ENCODE measurements around the gene AMBN.
"Not testable (repeated sequence)": the region's sequence is repeated elsewhere in the genome, so short reads cannot be mapped to it uniquely, and the experiment has no call there.

Gene AMBN

GRCh38 chr4:70634482-70634881, 42.4 kb downstream of the AMBN start:
- TF ChIP-seq SPI1 (IDR thresholded peaks at IDR 0.05; ENCODE audit: borderline replicate concordance, low read depth): no peak
- TF ChIP-seq REST (IDR thresholded peaks at IDR 0.05; ENCODE audit: insufficient replicate concordance, low read depth): no peak
- no peak for TF ChIP-seq CTCF (IDR thresholded peaks at IDR 0.05; ENCODE audit: insufficient read depth, low read length)
- no peak for TF ChIP-seq GABPA (IDR thresholded peaks at IDR 0.05; ENCODE audit: low read depth)
- TF ChIP-seq POLR2AphosphoS5 (IDR thresholded peaks at IDR 0.05; ENCODE audit: low read depth): no peak
- H3K27me3 ChIP-seq (ENCODE audit: insufficient read depth, poor library complexity, severe bottlenecking): no peaks in the 10 kb centered on the region
- DNase-seq (ENCODE audit: low read depth in 1 of 2, low spot score in 1 of 2): no peak
- no peak overlapping the region for H3K27ac ChIP-seq (replicated peaks)
- no peak overlapping the region for H3K4me3 ChIP-seq (replicated peaks; ENCODE audit: insufficient read depth, low read length)

DNA sequence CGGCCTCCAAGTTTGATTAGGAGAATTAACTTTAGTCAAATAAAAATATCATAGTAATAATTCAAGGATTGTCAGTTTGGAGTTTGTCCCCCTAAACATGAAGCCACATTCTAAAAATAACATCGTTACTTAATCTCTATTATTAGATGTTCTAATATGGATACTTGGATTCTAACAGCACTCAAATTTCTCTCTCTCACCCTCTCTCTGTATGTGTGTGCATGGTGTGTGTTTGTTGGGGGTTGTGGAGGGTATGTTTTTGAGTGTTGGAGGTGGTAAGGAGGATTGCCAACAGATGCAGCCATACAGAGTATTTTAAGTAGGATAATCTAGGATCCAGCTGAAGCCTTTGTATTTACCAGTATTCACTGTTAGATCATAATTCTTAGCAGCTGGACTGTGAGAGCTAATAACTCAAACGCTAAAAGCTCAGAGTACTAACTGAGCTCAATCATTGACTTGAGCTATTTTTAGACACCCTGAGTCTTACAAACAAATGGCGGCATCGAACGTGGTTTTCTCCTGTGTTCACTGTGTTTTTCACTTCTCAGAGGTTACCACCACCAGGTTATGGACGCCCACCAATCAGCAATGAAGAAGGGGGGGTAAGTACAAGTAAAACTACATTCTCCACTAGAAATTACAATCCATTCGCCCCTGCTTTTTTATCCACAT, 45.3 kb downstream of the AMBN start:
- H3K27ac ChIP-seq (replicated peaks): no peak overlapping the region
- TF ChIP-seq GABPA (IDR thresholded peaks at IDR 0.05; ENCODE audit: low read depth) (no peak), REST (IDR thresholded peaks at IDR 0.05; ENCODE audit: insufficient replicate concordance, low read depth) (no peak), CTCF (IDR thresholded peaks at IDR 0.05; ENCODE audit: insufficient read depth, low read length) (no peak), POLR2AphosphoS5 (IDR thresholded peaks at IDR 0.05; ENCODE audit: low read depth) (no peak), SPI1 (IDR thresholded peaks at IDR 0.05; ENCODE audit: borderline replicate concordance, low read depth) (no peak)
- no peak overlapping the region for H3K4me3 ChIP-seq (replicated peaks; ENCODE audit: insufficient read depth, low read length)
- DNase-seq (ENCODE audit: low read depth in 1 of 2, low spot score in 1 of 2): no peak
- no peaks in the 10 kb centered on the region for H3K27me3 ChIP-seq (ENCODE audit: insufficient read depth, poor library complexity, severe bottlenecking)

- H3K27ac ChIP-seq (replicated peaks): no peak overlapping the region
- TF ChIP-seq REST (IDR thresholded peaks at IDR 0.05; ENCODE audit: insufficient replicate concordance, low read depth) (no peak), CTCF (IDR thresholded peaks at IDR 0.05; ENCODE audit: insufficient read depth, low read length) (no peak), SPI1 (IDR thresholded peaks at IDR 0.05; ENCODE audit: borderline replicate concordance, low read depth) (no peak), GABPA (IDR thresholded peaks at IDR 0.05; ENCODE audit: low read depth) (no peak), POLR2AphosphoS5 (IDR thresholded peaks at IDR 0.05; ENCODE audit: low read depth) (no peak)
- DNase-seq (ENCODE audit: low read depth in 1 of 2, low spot score in 1 of 2): no peak
- no peak overlapping the region for H3K4me3 ChIP-seq (replicated peaks; ENCODE audit: insufficient read depth, low read length)
- no peaks in the 10 kb centered on the region for H3K27me3 ChIP-seq (ENCODE audit: insufficient read depth, poor library complexity, severe bottlenecking)
Observed at GRCh38 chr4:70640192-70640591, 48.1 kb downstream of the AMBN start.

DNA sequence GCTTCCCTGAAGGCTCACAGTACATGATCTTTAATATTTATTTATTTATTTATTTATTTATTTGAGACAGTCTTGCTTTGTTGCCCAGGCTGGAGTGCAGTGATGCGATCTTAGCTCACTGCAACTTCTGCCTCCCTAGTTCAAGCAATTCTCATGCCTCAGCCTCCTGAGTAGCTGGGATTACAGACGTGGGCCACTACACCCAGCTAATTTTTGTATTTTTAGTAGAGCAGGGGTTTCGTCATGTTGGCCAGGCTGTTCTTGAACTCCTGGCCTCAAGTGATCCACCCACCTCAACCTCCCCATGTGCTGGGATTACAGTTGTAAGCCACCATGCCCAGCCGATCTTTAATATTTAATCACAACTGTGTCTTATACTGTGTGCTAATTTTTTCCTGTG, 58.7 kb downstream of the AMBN start:
- not testable (repeated sequence) for H3K4me3 ChIP-seq (replicated peaks; ENCODE audit: insufficient read depth, low read length); DNase-seq (ENCODE audit: low read depth in 1 of 2, low spot score in 1 of 2); H3K27me3 ChIP-seq (ENCODE audit: insufficient read depth, poor library complexity, severe bottlenecking); H3K27ac ChIP-seq (replicated peaks)
